ENCODE measurements around the gene TLNRD1. TPM values are rescaled to one million over a fixed set of nuclear protein-coding genes. Genes with fewer than 3 reads are reported as not detected.

TLNRD1 gene
- total and polyA plus RNA-seq, 7 experiments from 2014 or later: 2.2 to 33.0 (median 15.9) TPM

DNA sequence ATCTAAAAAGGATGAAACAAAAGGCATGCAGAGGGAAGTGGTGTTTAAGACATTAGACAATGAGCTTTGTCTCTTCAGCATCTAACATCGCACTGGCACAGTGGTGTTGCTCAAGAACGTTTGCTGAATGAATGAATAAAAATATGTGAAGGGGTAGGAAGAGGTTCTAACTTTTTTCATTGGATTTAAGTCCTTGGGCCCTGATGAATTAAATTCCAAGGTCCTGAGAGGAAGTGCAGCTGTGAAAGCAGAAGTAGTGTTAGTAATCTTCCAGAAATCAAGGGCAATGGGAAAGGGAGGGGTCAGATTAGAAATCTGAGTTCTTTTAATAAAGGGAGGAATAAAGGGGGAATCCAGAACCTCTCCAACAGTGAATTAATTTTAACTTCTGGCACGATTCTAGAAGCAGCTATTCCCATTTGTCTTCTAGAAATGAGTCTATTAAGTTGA lies 29.6 kb downstream of the TLNRD1 start:
- H3K36me3 Mint-ChIP-seq: peaks cover 5 to 20% (median 13%) of the 10 kb centered on the region in 5 donors
- H3K27ac ChIP-seq (ENCODE audit: low read depth, low read length): no peak overlapping the region
- no peaks in the 10 kb centered on the region for H3K4me1 ChIP-seq (ENCODE audit: control insufficient read depth in 2 of 2, insufficient read depth in 2 of 2, low read length in 2 of 2)
- H3K9me3 ChIP-seq (ENCODE audit: control insufficient read depth in 2 of 3, low read length in 3 of 3): no peaks in the 10 kb centered on the region
- ChIA-PET POLR2A (interaction anchor here (1.6 kb wide), 1 partner anchor 30 kb away, joined by 5 read pairs; the partner anchor contains the start of gene TLNRD1), CTCF (interaction anchor here (0.6 kb wide), 1 partner anchor 26 kb away, joined by 3 read pairs; no protein-coding TSS in a partner anchor)
- DNase-seq (no peak), ATAC-seq (no peak)
- H3K27me3 Mint-ChIP-seq: peaks cover 0 to 13% (median 9%) of the 10 kb centered on the region in 5 donors
- intact Hi-C loops (cut with micrococcal nuclease): no loop called here
- H3K36me3 ChIP-seq (ENCODE audit: control insufficient read depth in 2 of 3, insufficient read depth in 3 of 3, low read length in 3 of 3): no peaks in the 10 kb centered on the region
- H3K4me3 ChIP-seq (ENCODE audit: low read length): no peak overlapping the region
- H3K27me3 ChIP-seq (ENCODE audit: control insufficient read depth in 2 of 2, insufficient read depth in 2 of 2, low read length in 2 of 2): no peaks in the 10 kb centered on the region
- peaks cover 0 to 17% (median 7%) of the 10 kb centered on the region in 11 donors for H3K9me3 Mint-ChIP-seq
- no peak overlapping the region for H3K4me3 Mint-ChIP-seq
- H3K4me1 Mint-ChIP-seq: peaks cover 7 to 36% (median 13%) of the 10 kb centered on the region in 7 donors
- H3K27ac Mint-ChIP-seq: no peak overlapping the region

- intact Hi-C loops (cut with micrococcal nuclease): no loop called here
- DNase-seq (no peak), ATAC-seq (no peak)
- CTCF ChIA-PET: no interaction called here
- no peak overlapping the region for H3K27ac ChIP-seq (ENCODE audit: low read depth, low read length)
- H3K4me1 ChIP-seq (ENCODE audit: control insufficient read depth in 2 of 2, insufficient read depth in 2 of 2, low read length in 2 of 2): no peaks in the 10 kb centered on the region
- H3K36me3 Mint-ChIP-seq: peaks cover 5 to 18% (median 13%) of the 10 kb centered on the region in 5 donors
- no peak overlapping the region for H3K4me3 Mint-ChIP-seq
- peaks cover 0 to 13% (median 9%) of the 10 kb centered on the region in 5 donors for H3K27me3 Mint-ChIP-seq
- H3K9me3 Mint-ChIP-seq: peaks cover 0 to 17% (median 7%) of the 10 kb centered on the region in 11 donors
- H3K36me3 ChIP-seq (ENCODE audit: control insufficient read depth in 2 of 3, insufficient read depth in 3 of 3, low read length in 3 of 3): no peaks in the 10 kb centered on the region
- POLR2A ChIA-PET: interaction anchor here (1.6 kb wide), 1 partner anchor 31 kb away, joined by 5 read pairs; the partner anchor contains the start of gene TLNRD1
- H3K27ac Mint-ChIP-seq: peak overlapping the region in 1 of 9 donors; percentile 51
- H3K27me3 ChIP-seq (ENCODE audit: control insufficient read depth in 2 of 2, insufficient read depth in 2 of 2, low read length in 2 of 2): no peaks in the 10 kb centered on the region
- H3K9me3 ChIP-seq (ENCODE audit: control insufficient read depth in 2 of 3, low read length in 3 of 3): no peaks in the 10 kb centered on the region
- H3K4me3 ChIP-seq (ENCODE audit: low read length): no peak overlapping the region
- peaks cover 7 to 30% (median 13%) of the 10 kb centered on the region in 7 donors for H3K4me1 Mint-ChIP-seq
Observed at GRCh38 chr15:81031203-81031602, 30.5 kb downstream of the TLNRD1 start.

DNA sequence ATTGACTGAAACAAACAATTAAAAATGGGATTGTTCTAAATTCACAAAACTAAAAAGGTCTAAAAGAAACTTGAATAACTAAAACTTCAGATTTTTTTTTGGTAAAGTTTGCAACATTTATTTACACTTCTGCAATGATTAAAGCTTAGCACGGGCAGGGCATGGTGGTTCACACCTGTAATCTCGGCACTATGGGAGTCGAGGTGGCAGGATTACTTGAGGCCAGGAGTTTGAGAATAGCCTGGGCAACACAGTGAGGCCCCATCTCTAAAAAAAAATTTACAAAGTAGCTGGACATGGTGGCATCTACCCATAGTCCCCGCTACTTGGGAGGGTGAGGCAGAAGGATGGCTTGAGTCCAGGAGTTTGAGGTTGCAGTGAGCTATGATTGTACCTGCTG lies 31.6 kb downstream of the TLNRD1 start:
- H3K27ac ChIP-seq (ENCODE audit: low read depth, low read length): no peak overlapping the region
- no peak overlapping the region for H3K4me3 Mint-ChIP-seq
- H3K4me1 ChIP-seq (ENCODE audit: control insufficient read depth in 2 of 2, insufficient read depth in 2 of 2, low read length in 2 of 2): no peaks in the 10 kb centered on the region
- peaks cover 0 to 17% (median 7%) of the 10 kb centered on the region in 11 donors for H3K9me3 Mint-ChIP-seq
- H3K9me3 ChIP-seq (ENCODE audit: control insufficient read depth in 2 of 3, low read length in 3 of 3): no peaks in the 10 kb centered on the region
- POLR2A ChIA-PET: no interaction called here
- no peaks in the 10 kb centered on the region for H3K27me3 ChIP-seq (ENCODE audit: control insufficient read depth in 2 of 2, insufficient read depth in 2 of 2, low read length in 2 of 2)
- ATAC-seq (no peak), DNase-seq (no peak)
- peaks cover 7 to 24% (median 13%) of the 10 kb centered on the region in 7 donors for H3K4me1 Mint-ChIP-seq
- CTCF ChIA-PET: no interaction called here
- H3K27me3 Mint-ChIP-seq: peaks cover 0 to 13% (median 9%) of the 10 kb centered on the region in 5 donors
- no peak overlapping the region for H3K4me3 ChIP-seq (ENCODE audit: low read length)
- no peaks in the 10 kb centered on the region for H3K36me3 ChIP-seq (ENCODE audit: control insufficient read depth in 2 of 3, insufficient read depth in 3 of 3, low read length in 3 of 3)
- intact Hi-C loops (cut with micrococcal nuclease): no loop called here
- H3K27ac Mint-ChIP-seq: no peak overlapping the region
- H3K36me3 Mint-ChIP-seq: peaks cover 5 to 18% (median 13%) of the 10 kb centered on the region in 5 donors

GRCh38 chr15:81032818-81033217 lies 32.1 kb downstream of the TLNRD1 start:
- Histone ChIP-seq H3K4me1 (ENCODE audit: control insufficient read depth in 2 of 2, insufficient read depth in 2 of 2, low read length in 2 of 2) (no peaks in the 10 kb centered on the region), H3K9me3 (ENCODE audit: control insufficient read depth in 2 of 3, low read length in 3 of 3) (no peaks in the 10 kb centered on the region), H3K36me3 (ENCODE audit: control insufficient read depth in 2 of 3, insufficient read depth in 3 of 3, low read length in 3 of 3) (no peaks in the 10 kb centered on the region), H3K4me3 (ENCODE audit: low read length) (no peak overlapping the region), H3K27me3 (ENCODE audit: control insufficient read depth in 2 of 2, insufficient read depth in 2 of 2, low read length in 2 of 2) (no peaks in the 10 kb centered on the region), H3K27ac (ENCODE audit: low read depth, low read length) (no peak overlapping the region)
- ATAC-seq (no peak), DNase-seq (no peak)
- ChIA-PET POLR2A (no interaction called here), CTCF (no interaction called here)
- no peak overlapping the region for H3K4me3 Mint-ChIP-seq
- intact Hi-C loops (cut with micrococcal nuclease): no loop called here
- H3K27me3 Mint-ChIP-seq: peaks cover 0 to 13% (median 9%) of the 10 kb centered on the region in 5 donors
- H3K27ac Mint-ChIP-seq: no peak overlapping the region
- peaks cover 7 to 24% (median 13%) of the 10 kb centered on the region in 7 donors for H3K4me1 Mint-ChIP-seq
- peaks cover 0 to 17% (median 7%) of the 10 kb centered on the region in 11 donors for H3K9me3 Mint-ChIP-seq
- peaks cover 5 to 18% (median 13%) of the 10 kb centered on the region in 5 donors for H3K36me3 Mint-ChIP-seq

DNA sequence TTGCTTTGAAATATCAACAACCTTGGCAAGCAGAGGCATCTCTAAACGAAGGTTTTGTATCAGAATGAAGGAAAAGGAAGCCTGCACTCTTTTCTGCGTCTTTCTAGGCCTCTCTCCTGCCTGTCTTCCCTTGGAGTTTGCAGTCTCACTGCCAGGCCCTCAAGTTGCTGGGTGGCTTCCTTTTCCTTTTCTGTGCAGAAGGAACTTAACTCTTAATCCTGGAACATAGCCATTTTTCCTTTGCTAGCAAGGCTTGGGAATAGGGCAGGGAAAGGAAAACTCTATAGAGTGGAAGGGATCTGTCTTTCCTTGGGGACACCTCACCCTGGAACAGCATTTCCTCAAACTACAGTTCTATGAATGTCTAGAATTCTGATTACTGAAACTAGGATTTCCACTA lies 32.8 kb downstream of the TLNRD1 start:
- no peak for DNase-seq
- Mint-ChIP-seq H3K4me3 (no peak overlapping the region), H3K27me3 (peaks cover 0 to 13% (median 9%) of the 10 kb centered on the region in 5 donors), H3K36me3 (peaks cover 5 to 18% (median 13%) of the 10 kb centered on the region in 5 donors), H3K27ac (no peak overlapping the region), H3K9me3 (peaks cover 0 to 15% (median 7%) of the 10 kb centered on the region in 11 donors), H3K4me1 (peaks cover 7 to 24% (median 13%) of the 10 kb centered on the region in 7 donors)
- ChIA-PET CTCF (no interaction called here), POLR2A (no interaction called here)
- no peaks in the 10 kb centered on the region for H3K27me3 ChIP-seq (ENCODE audit: control insufficient read depth in 2 of 2, insufficient read depth in 2 of 2, low read length in 2 of 2)
- H3K4me1 ChIP-seq (ENCODE audit: control insufficient read depth in 2 of 2, insufficient read depth in 2 of 2, low read length in 2 of 2): no peaks in the 10 kb centered on the region
- H3K9me3 ChIP-seq (ENCODE audit: control insufficient read depth in 2 of 3, low read length in 3 of 3): no peaks in the 10 kb centered on the region
- H3K27ac ChIP-seq (ENCODE audit: low read depth, low read length): no peak overlapping the region
- intact Hi-C loops (cut with micrococcal nuclease): no loop called here
- no peak for ATAC-seq
- H3K4me3 ChIP-seq (ENCODE audit: low read length): no peak overlapping the region
- H3K36me3 ChIP-seq (ENCODE audit: control insufficient read depth in 2 of 3, insufficient read depth in 3 of 3, low read length in 3 of 3): no peaks in the 10 kb centered on the region

- H3K4me3 Mint-ChIP-seq: no peak overlapping the region
- ATAC-seq: no peak
Observed at GRCh38 chr15:81037952-81038743, 37.4 kb downstream of the TLNRD1 start.

More at GRCh38 chr15:81037952-81038743, 37.4 kb downstream of the TLNRD1 start:
- Mint-ChIP-seq H3K36me3 (peaks cover 0 to 7% (median 0%) of the 10 kb centered on the region in 5 donors), H3K27ac (peak overlapping the region in 1 of 9 donors; percentile 10), H3K4me1 (peaks cover 5 to 16% (median 10%) of the 10 kb centered on the region in 7 donors), H3K27me3 (peaks cover 0 to 3% (median 0%) of the 10 kb centered on the region in 5 donors), H3K9me3 (peaks cover 0 to 1% (median 0%) of the 10 kb centered on the region in 11 donors)
- H3K27me3 ChIP-seq (ENCODE audit: control insufficient read depth in 2 of 2, insufficient read depth in 2 of 2, low read length in 2 of 2): no peaks in the 10 kb centered on the region
- POLR2A ChIA-PET: no interaction called here
- no peak overlapping the region for H3K27ac ChIP-seq (ENCODE audit: low read depth, low read length)
- H3K4me1 ChIP-seq (ENCODE audit: control insufficient read depth in 2 of 2, insufficient read depth in 2 of 2, low read length in 2 of 2): peaks cover 0 to 11% of the 10 kb centered on the region in 2 donors
- no peak for DNase-seq
- no peaks in the 10 kb centered on the region for H3K9me3 ChIP-seq (ENCODE audit: control insufficient read depth in 2 of 3, low read length in 3 of 3)
- intact Hi-C loops (cut with micrococcal nuclease): no loop called here
- H3K36me3 ChIP-seq (ENCODE audit: control insufficient read depth in 2 of 3, insufficient read depth in 3 of 3, low read length in 3 of 3): no peaks in the 10 kb centered on the region
- CTCF ChIA-PET: no interaction called here
- H3K4me3 ChIP-seq (ENCODE audit: low read length): no peak overlapping the region

Measured in naive thymus-derived CD4-positive, alpha-beta T cell (primary cell).